ENCODE results near the gene STOML1.

- TF ChIP-seq, protein P1, sequence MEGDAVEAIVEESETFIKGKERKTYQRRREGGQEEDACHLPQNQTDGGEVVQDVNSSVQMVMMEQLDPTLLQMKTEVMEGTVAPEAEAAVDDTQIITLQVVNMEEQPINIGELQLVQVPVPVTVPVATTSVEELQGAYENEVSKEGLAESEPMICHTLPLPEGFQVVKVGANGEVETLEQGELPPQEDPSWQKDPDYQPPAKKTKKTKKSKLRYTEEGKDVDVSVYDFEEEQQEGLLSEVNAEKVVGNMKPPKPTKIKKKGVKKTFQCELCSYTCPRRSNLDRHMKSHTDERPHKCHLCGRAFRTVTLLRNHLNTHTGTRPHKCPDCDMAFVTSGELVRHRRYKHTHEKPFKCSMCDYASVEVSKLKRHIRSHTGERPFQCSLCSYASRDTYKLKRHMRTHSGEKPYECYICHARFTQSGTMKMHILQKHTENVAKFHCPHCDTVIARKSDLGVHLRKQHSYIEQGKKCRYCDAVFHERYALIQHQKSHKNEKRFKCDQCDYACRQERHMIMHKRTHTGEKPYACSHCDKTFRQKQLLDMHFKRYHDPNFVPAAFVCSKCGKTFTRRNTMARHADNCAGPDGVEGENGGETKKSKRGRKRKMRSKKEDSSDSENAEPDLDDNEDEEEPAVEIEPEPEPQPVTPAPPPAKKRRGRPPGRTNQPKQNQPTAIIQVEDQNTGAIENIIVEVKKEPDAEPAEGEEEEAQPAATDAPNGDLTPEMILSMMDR (IDR thresholded peaks at IDR 0.05): no peak
- TF ChIP-seq POLR2A (IDR thresholded peaks at IDR 0.05): no peak
These were observed 36.0 kb downstream of the STOML1 start for GRCh38 chr15:73955861-73956742.
